IPS-20b (cell line): ENCODE results near the gene DLEC1.

Experiments used
- H3K27ac ChIP-seq: one replicate; pipeline ENCODE4 v1.5.1; 2013; ENCODE audit warnings: low read length
- H3K27me3 ChIP-seq: 2 replicates; pipeline ENCODE4 v1.6.1; 2013; ENCODE audit warnings: mild to moderate bottlenecking, low read length, inconsistent platforms; ENCODE audit not compliant: insufficient read depth
- H3K36me3 ChIP-seq: 2 replicates; pipeline ENCODE4 v1.6.1; 2013; ENCODE audit warnings: low read depth, mild to moderate bottlenecking, inconsistent platforms, low read length, moderate library complexity; ENCODE audit not compliant: insufficient read depth
- H3K4me1 ChIP-seq: 2 replicates; pipeline ENCODE4 v1.6.1; 2013; ENCODE audit warnings: mild to moderate bottlenecking, control low read depth, inconsistent platforms, low read length, moderate library complexity; ENCODE audit not compliant: insufficient read depth
- H3K4me3 ChIP-seq: 2 replicates; pipeline ENCODE4 v1.5.1; 2013; ENCODE audit warnings: mild to moderate bottlenecking, low read length, inconsistent platforms
- H3K9ac ChIP-seq: 2 replicates; pipeline ENCODE4 v1.6.1; 2013; ENCODE audit warnings: low read depth, mild to moderate bottlenecking, inconsistent platforms, low read length, moderate library complexity
- H3K9me3 ChIP-seq: 2 replicates; pipeline ENCODE4 v1.6.1; 2013; ENCODE audit warnings: mild to moderate bottlenecking, low read depth, low read length, inconsistent platforms; ENCODE audit not compliant: insufficient read depth

Gene DLEC1

GRCh38 chr3:38009807-38010591 lies 29.0 kb upstream of the DLEC1 start:
- Histone ChIP-seq H3K9ac (no peak overlapping the region), H3K27ac (no peak overlapping the region), H3K4me3 (no peak overlapping the region), H3K9me3 (no peaks in the 10 kb centered on the region), H3K4me1 (no peaks in the 10 kb centered on the region), H3K27me3 (no peaks in the 10 kb centered on the region), H3K36me3 (peaks cover 5% of the 10 kb centered on the region; the same call in 1 of the 2 replicates)

- H3K4me1 ChIP-seq, result no peaks in the 10 kb centered on the region
- no peaks in the 10 kb centered on the region for H3K27me3 ChIP-seq
- no peak overlapping the region for H3K4me3 ChIP-seq
- H3K9me3 ChIP-seq, result no peaks in the 10 kb centered on the region
- H3K36me3 ChIP-seq, result peaks cover 9% of the 10 kb centered on the region; the same call in 1 of the 2 replicates
- H3K27ac ChIP-seq, result no peak overlapping the region
- no peak overlapping the region for H3K9ac ChIP-seq
Measured at GRCh38 chr3:38011111-38011510, 27.9 kb upstream of the DLEC1 start.

DNA sequence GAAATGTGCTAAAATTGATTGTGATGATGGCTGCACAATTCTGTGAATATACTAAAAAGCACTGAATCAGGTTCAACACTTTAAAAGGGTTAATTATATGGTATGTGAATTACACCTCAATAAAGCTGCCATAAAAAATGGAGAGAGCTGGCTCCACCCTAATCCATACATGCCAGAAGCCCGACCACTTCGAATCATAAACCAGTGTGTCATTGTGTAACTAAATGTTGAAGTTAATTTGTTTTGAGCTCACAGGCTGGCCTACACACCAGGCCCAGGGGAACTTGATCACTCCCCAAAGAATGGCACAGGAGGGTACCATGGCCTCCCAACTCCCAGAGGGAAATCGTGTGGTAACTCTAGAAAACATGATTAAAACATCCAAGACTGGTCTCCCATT lies 23.5 kb upstream of the DLEC1 start:
- Histone ChIP-seq H3K4me3 (no peak overlapping the region), H3K27me3 (no peaks in the 10 kb centered on the region), H3K36me3 (peaks cover 9% of the 10 kb centered on the region; the same call in 1 of the 2 replicates), H3K4me1 (no peaks in the 10 kb centered on the region), H3K27ac (no peak overlapping the region), H3K9ac (no peak overlapping the region), H3K9me3 (no peaks in the 10 kb centered on the region)

- Histone ChIP-seq H3K27me3 (no peaks in the 10 kb centered on the region), H3K9ac (no peak overlapping the region), H3K36me3 (peaks cover 9% of the 10 kb centered on the region; the same call in 1 of the 2 replicates), H3K4me3 (no peak overlapping the region), H3K27ac (no peak overlapping the region), H3K4me1 (no peaks in the 10 kb centered on the region), H3K9me3 (no peaks in the 10 kb centered on the region)
Measured at GRCh38 chr3:38015984-38016383, 23.0 kb upstream of the DLEC1 start.

DNA sequence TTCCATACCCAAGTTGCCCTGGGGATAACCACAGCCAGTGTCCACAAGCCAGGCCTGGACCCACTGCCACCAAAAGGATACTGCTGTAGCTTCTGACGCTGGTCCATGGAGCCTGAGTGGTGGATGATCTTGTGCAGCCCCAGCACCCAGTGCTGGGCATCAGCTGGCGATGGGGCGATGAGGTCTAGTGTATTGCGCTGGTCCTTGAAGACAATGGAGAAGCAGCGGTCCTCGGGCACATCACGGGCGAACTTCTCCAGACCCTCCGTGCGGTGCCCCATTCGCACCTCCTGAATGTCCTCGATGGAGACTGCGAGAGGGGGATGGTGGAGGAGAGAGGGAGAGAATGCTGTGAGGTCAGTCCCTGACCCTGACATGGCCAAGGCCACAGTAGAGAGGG lies 22.6 kb upstream of the DLEC1 start:
- Histone ChIP-seq H3K27me3 (no peaks in the 10 kb centered on the region), H3K27ac (no peak overlapping the region), H3K36me3 (peaks cover 9% of the 10 kb centered on the region; the same call in 1 of the 2 replicates), H3K4me1 (no peaks in the 10 kb centered on the region), H3K9me3 (no peaks in the 10 kb centered on the region), H3K9ac (no peak overlapping the region), H3K4me3 (no peak overlapping the region)

DNA sequence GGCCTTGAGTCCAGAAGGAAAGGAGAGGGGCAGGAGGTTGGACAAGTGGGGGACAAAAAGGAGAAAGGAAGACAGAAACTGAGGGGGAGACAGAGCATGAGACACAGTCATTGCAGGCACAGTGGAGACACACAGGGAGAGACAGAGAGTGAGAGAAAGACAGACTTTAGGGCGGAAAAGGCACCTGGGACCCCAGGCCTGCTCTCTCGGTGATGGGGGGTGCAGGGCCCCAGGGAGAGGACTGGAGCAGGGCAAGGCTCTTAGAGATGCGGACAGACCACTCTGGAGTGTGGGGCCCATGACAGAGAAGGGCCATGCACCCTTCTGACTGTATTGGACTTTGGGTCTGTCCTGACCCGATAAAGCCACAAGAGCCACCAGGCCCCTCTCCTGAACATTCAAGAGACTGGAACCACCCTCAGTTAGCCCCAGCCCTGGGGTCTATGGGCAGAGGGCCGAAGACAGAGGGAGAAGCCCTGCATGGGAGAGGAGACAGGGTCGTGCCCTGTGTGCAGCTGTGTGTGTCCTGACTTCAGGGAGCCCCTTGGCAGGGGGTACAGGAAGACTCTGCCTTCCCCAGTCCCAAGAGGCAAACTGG lies 22.1 kb upstream of the DLEC1 start:
- Histone ChIP-seq H3K9me3 (no peaks in the 10 kb centered on the region), H3K27ac (no peak overlapping the region), H3K4me3 (no peak overlapping the region), H3K9ac (no peak overlapping the region), H3K27me3 (no peaks in the 10 kb centered on the region), H3K4me1 (no peaks in the 10 kb centered on the region), H3K36me3 (peaks cover 9% of the 10 kb centered on the region; the same call in 1 of the 2 replicates)

- Histone ChIP-seq H3K27ac (no peak overlapping the region), H3K9ac (no peak overlapping the region), H3K36me3 (peaks cover 9% of the 10 kb centered on the region; the same call in 1 of the 2 replicates), H3K4me3 (no peak overlapping the region), H3K27me3 (no peaks in the 10 kb centered on the region), H3K9me3 (no peaks in the 10 kb centered on the region), H3K4me1 (no peaks in the 10 kb centered on the region)
Measured at GRCh38 chr3:38017445-38018295, 21.3 kb upstream of the DLEC1 start.

GRCh38 chr3:38018296-38019266 lies 20.4 kb upstream of the DLEC1 start:
- no peaks in the 10 kb centered on the region for H3K4me1 ChIP-seq
- no peak overlapping the region for H3K9ac ChIP-seq
- H3K27me3 ChIP-seq, result peaks cover 4% of the 10 kb centered on the region
- no peak overlapping the region for H3K27ac ChIP-seq
- peaks cover 9% of the 10 kb centered on the region; the same call in 1 of the 2 replicates for H3K36me3 ChIP-seq
- H3K4me3 ChIP-seq, result no peak overlapping the region
- no peaks in the 10 kb centered on the region for H3K9me3 ChIP-seq

DNA sequence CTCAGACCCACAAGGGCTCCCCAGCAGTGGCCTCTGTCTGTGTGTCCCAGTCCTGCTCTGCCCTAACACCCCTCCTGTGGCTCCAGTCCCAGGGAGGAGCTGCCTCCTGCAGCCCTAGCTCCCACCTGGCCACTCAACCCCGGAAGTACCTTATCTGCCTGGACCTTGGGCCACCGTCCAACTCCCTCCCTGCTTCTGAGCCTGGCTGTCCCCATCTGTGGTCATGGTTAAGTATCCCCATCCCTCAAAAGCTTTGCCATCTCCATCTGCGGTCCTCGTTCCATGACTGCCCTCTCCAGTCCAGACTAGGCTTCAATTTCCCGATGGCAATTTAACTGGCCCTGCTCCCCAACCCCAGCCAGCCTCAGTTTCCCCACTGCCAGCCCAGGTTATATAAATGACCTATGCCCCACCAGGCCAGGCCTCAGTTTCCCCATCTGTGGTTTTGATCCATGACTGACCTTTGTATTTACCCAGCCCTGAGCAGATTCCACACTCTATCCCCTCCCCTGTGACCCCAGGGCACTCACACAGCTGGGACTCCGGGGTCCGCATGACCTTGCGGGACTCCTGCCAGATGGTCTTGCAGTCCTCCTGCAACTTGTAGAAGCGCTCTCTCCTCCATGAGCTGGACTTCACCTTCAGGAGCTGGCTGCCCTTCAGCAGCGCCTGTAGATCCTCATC lies 19.2 kb upstream of the DLEC1 start:
- Histone ChIP-seq H3K9me3 (no peaks in the 10 kb centered on the region), H3K27ac (no peak overlapping the region), H3K27me3 (peaks cover 10% of the 10 kb centered on the region), H3K36me3 (peaks cover 9% of the 10 kb centered on the region; the same call in 1 of the 2 replicates), H3K9ac (no peak overlapping the region), H3K4me1 (no peaks in the 10 kb centered on the region), H3K4me3 (no peak overlapping the region)

GRCh38 chr3:38020342-38020726 lies 18.7 kb upstream of the DLEC1 start:
- Histone ChIP-seq H3K4me1 (no peaks in the 10 kb centered on the region; the same call in 1 of the 2 replicates), H3K27me3 (peaks cover 11% of the 10 kb centered on the region), H3K9me3 (no peaks in the 10 kb centered on the region), H3K27ac (no peak overlapping the region), H3K9ac (no peak overlapping the region), H3K4me3 (no peak overlapping the region), H3K36me3 (peaks cover 9% of the 10 kb centered on the region; the same call in 1 of the 2 replicates)
